Measurements from ENCODE around the gene PRKX. TPM values are rescaled to one million over a fixed set of nuclear protein-coding genes. Genes with fewer than 3 reads are reported as not detected.
A peak's percentile ranks its signal among the peaks of the same experiment; 100 is the strongest.
"Not testable (repeated sequence)": the region's sequence is repeated elsewhere in the genome, so short reads cannot be mapped to it uniquely, and the experiment has no call there.

PRKX gene
- total RNA-seq, 1 donor from 2014 or later = 78.0 TPM

DNA sequence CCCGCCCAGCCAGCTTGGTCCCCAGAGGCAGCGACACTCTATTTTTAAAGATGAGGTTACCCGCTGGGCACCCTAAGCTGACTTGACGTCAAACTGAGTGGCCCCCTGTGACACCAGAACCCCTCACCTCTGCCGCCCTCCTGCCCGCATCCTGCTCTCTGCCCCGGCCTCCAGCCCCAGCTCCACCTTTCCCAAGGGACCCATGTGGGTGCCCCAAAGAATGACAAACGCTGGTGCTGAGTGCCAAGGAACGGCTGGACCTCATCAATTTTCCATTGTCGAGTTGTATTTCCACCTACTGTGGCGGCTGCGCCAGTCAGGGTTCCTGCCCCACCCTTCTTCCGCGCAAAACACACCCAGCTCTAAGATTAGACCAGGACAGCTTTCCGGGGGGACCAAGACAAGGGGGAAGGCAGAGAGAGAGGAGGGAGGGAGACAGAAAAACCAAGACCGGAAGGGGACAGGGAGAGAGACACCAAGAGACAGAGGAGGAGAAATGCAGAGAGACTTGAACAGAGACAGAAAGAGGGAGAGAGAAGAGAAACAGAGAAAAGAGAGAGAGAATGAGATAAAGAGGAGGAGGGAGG, 2.0 kb downstream of the PRKX start:
- DNase-seq (ENCODE audit: low spot score) = no peak

DNA sequence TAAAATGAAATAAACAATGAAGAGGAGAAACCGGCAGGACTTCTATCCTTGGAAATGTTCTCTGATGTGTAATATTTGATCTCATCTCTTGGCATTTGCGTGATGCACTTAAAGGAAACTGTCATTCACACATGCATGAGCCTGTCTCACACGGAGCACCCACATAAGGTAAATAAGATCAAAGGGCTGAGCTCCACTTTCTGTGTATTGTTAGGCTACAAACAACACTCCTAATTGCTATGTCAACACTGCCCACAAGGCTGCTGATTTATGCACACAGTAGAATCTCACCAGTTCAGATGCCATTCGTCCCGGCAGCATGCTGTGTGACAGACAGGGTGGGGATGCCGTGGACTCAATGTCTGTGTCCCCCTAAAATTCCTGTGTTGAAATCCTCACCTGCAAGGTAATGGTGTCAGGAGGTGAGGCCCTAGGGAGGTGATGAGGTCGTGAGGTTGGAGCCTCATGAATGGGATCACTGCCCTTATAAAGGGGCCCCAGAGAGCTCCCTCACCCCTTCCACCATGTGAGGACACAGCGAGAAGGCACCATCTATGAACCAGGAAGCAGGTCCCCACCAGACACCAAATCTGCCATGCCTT, 5.7 kb downstream of the PRKX start:
- not testable (repeated sequence) for DNase-seq (ENCODE audit: low spot score)

DNA sequence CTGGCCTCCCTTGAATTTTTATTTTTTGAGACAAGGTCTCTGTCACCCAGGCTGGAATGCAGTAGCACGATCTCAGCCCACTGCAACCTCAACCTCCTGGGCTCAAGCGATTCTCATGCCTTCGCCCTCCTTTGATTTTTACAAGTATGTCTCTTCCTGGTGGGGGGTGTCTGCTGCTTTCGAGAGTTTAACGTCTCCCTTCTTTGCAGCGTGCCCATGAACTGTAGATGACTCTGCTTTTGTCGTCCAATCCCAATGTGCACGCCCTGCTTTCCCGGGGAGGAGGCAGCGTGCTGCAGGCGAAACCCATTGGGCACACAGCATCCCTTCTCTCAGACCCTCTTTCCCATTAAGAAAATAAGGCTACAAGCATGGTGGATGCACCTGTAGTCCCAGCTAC, 7.0 kb downstream of the PRKX start:
- DNase-seq (ENCODE audit: low spot score) = no peak

DNA sequence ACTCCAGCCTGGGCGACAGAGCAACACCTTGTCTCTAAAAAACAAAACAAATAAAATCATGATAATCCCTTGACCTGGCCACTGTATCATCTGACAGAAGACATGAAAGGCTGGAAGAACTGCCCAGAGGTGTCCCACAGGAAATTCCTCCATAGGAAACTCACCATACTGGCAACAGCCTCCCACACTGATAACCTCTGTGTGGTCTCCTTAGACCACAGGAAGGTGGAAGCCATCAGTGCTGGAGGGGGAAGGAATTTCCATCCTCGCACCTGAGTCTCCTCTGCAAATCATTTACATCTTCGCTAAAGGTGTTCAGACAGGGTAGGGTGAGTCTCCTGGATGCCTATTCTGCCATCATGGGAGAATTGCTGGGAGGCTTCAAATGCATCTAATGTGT, 10.2 kb downstream of the PRKX start:
- DNase-seq (ENCODE audit: low spot score) = not testable (repeated sequence)

- not testable (repeated sequence) for DNase-seq (ENCODE audit: low spot score)
Observed at GRCh38 chrX:3702095-3702494, 11.4 kb downstream of the PRKX start.

- DNase-seq (ENCODE audit: low spot score) = not testable (repeated sequence)
Observed at GRCh38 chrX:3701445-3701928, 12.0 kb downstream of the PRKX start.

DNA sequence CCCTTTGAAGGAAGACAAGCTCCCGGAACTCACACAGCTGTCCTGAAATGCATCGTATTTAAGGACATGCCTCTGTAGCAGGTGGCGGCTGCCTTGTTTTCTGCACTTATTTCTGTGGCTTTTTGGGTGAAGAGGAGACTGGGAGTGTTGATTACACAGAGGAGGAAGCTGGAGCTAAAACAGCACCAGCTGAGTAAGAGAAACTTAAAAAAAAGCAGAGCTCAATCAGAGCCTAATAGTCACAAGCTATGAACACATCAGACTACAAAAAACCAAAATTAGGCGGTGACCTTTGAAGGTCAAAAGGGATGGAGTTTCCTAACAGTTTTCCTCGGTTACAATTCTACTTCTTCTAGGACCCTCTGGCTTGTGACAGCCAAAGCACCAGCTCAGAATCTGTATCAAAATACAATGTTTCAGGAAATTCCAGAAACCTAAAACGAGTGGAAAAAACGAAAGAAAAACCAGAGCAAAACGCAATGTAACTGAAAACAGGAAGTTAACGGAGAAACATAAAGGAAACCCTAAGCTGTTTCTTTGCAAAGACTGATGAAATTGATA, 13.5 kb downstream of the PRKX start:
- no peak for DNase-seq (ENCODE audit: low spot score)

DNA sequence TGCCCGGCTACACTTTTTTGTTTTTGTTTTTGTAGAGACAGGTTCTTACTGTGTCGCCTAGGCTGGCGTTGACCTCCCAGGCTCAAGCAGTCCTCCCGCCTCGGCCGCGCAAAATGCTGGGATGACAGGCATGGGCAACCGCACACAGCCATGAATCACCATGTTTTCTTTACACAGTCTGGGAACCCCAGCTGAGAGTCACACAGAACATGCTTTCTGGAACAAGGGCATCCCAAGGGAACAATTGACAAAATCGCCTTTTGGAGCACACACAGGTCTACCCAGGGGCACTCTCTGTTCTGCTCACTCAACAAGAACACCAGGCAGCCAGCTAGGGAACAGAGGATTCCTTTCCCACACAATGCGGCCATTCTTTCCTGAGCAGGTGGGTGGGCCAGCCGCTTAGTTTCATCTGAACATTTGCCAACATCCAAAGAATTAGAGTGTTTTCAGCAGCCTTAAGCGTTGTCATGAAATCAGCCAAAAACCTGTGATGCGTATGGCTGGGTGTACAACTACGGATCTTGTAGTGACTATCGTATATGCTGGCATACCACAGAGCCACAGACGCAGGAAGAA, 15.7 kb downstream of the PRKX start:
- no peak for DNase-seq (ENCODE audit: low spot score)

DNA sequence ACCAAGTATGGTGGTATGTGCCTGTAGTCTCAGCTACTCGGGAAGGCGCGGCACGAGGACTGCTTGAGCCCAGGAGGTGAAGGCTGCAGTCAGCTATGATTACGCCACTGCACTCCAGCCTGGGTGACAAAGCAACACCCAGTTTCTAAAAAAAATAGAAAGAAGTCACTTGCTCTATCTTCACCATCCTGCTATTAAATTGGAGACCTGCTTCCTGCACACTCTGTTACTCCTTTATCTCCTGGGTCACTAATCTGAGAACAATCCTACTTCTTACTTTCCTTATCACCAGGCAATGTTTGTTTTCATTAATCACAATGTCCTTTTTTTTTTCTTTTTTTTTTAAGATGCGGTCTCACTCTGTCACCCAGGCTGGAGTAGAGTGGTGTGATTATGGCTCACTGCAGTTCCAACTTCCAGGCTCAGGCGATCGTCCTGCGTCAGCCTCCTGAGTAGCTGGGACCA, 16.2 kb downstream of the PRKX start:
- DNase-seq (ENCODE audit: low spot score) = no peak

DNA sequence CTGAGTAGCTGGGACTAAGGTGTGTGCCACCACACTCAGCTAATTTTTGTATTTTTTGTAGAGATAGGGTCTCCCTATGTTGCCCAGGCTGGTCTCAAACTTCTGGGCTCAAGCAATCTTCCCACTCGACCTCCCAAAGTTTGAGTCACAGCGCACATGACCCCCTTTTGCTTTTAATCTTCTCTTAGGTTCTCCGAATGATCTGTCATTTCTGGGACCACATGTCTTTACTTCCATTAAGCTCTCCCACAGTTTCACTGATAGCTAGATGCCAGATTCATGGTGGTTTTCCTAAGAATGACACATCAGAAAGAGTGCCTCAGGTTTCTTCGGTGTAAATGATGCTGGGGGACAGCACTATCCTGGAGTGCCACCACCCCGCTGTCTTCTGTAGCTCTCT, 17.9 kb downstream of the PRKX start:
- no peak for DNase-seq (ENCODE audit: low spot score)

GRCh38 chrX:3690140-3690539, 23.3 kb downstream of the PRKX start:
- peak; percentile 19 for DNase-seq (ENCODE audit: low spot score)

- DNase-seq (ENCODE audit: low spot score) = not testable (repeated sequence)
Observed at GRCh38 chrX:3683236-3683635, 30.2 kb downstream of the PRKX start.

GRCh38 chrX:3680459-3680858, 33.0 kb downstream of the PRKX start:
- no peak for DNase-seq (ENCODE audit: low spot score)

DNA sequence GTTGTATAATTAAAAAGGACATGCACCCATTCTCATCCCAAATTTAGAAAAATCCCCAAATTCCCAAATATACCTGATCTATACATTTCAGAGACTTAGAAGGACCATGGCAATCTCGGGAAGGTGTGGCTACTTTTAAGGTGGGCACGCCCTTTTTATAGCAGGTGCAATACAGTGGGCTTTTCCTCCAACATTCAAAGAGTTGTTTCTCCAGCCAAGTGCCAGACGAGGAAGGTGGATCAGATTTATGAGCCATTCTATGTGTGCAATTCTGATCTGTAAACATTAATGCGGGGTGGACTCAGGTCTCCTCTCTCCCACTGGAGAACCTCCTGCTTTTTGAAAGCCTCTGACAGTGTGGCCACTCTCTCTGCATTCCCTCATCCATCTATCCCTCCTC, 33.8 kb downstream of the PRKX start:
- no peak for DNase-seq (ENCODE audit: low spot score)

- no peak for DNase-seq (ENCODE audit: low spot score)
Observed at GRCh38 chrX:3678328-3678727, 35.1 kb downstream of the PRKX start.

DNA sequence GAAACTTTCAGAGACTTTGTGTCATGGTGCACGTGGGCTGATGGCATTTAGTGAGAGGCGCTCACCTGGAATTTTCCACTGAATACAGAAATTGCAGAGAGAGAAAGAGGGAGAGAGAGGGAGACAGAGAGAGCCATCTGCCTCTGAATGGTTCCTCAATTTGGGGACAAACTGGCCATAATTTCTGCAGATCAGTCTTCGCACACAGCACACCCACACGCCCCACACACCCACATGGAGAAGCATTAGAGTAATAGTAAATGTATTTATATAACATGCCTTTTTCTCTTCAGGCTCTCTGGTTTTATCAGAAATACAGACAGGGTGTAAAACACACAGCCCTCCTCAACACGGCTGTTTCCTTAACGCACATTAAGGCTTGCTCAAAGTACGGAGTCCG, 38.6 kb downstream of the PRKX start:
- no peak for DNase-seq (ENCODE audit: low spot score)

- DNase-seq (ENCODE audit: low spot score) = peak; percentile 59
Observed at GRCh38 chrX:3669841-3670475, 43.5 kb downstream of the PRKX start.

DNA sequence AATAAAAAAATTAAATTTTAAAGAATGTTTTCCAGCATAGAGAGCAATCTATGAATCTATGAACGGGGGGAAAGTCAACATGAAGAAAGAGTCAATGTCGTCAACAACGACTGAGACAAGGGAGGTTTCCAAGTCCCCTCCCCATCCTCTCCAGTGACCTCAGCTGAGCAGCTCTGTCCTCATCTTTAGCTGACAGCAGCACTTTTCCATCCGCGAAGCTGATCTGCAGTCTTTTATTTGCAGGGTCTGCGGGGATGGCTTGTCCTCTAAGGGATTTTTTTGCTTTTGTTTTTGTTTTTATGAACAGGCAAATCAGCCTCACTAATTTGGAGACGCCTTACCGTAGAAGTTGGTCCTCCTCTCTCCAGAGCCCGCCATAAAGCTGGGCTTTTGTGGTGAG, 46.5 kb downstream of the PRKX start:
- DNase-seq (ENCODE audit: low spot score) = no peak

DNA sequence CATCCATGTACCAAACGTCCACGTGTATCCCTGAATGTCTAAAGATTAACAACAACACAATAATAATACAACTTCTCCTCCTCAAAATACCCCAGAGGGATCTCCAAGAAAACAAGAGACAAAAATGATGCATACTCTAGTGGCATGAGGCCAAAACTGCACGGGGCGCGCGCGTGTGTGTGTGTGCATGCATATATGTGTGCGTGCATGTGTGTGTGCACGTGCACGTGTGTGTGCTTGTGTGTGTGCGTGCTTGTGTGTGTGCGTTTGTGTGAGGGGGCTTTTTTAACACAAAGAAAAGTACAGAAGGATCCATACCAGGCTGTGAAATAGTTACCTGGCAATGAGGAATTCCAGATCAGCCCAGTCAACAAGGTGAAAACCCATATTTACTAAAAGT, 48.5 kb downstream of the PRKX start:
- DNase-seq (ENCODE audit: low spot score) = no peak

DNA sequence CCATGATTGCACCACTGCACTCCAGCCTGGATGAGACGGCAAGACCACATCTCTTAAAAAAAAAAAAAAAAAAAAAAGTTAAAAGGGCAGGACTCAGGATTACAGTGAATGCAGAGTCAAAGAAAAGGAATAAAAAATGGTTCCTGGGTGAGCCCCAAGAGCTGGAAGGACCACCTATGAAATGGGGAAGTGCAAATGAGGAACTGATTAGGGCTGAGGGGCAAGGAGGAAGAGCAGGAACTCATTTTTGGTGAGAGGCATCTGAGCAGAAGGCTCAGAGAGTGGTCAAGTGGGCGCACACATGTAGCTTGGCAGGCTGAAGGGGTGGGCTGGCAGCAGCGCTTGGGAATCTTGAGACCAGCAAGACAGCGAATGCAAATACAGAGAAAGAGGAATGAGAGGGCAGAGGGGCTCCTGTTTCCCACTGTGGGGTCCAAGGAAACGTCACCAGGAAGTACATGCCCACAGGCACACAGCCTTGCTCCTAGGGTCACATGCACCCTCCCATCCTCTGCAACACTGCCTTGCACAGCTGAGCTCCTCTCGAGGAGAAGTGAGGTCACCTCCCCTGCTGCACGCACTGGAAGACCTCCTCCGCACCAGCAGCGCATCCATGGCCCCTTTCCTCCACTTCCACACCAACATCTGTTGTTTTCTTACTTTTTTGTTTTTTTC, 49.7 kb downstream of the PRKX start:
- not testable (repeated sequence) for DNase-seq (ENCODE audit: low spot score)

GRCh38 chrX:3659761-3660160, 53.7 kb downstream of the PRKX start:
- DNase-seq (ENCODE audit: low spot score) = no peak

GRCh38 chrX:3655181-3655580, 58.3 kb downstream of the PRKX start:
- no peak for DNase-seq (ENCODE audit: low spot score)

All from umbilical cord (tissue), 2 donors.